GM18502 (cell line): ENCODE results near the gene MED13L.

Source experiments
- ATAC-seq: cut with Tn5 transposase; IDR thresholded peaks from one replicate; pipeline ENCODE4 v1.9.1; 2021; ENCODE audit warnings: mild to moderate bottlenecking; ENCODE audit not compliant: unreplicated experiment, poor library complexity

MED13L gene

DNA sequence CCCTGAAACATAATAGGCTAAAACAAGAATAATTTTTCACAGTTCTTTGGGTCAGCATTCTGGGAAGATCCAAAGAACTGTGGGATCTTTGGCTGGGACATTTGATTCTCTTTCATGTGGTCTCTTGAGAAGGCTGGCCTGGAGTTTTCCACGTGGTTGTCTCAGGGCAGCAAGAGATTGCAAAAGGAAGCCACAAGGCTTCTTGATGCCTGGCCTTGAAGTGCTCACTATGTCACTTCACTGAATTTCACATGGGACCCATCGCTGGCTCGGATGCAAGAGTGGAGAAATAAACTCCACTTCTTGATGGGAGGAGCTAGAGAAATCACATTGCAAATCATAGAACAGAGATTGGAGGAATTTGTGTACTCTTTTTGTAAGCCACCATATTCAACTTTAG lies 343.4 kb downstream of the MED13L start:
- no peak for ATAC-seq

- ATAC-seq = no peak
Observed at GRCh38 chr12:115932066-115932465, 345.4 kb downstream of the MED13L start.

GRCh38 chr12:115930336-115930735 lies 347.2 kb downstream of the MED13L start:
- ATAC-seq = no peak

- no peak for ATAC-seq
Observed at GRCh38 chr12:115926037-115926670, 351.3 kb downstream of the MED13L start.

DNA sequence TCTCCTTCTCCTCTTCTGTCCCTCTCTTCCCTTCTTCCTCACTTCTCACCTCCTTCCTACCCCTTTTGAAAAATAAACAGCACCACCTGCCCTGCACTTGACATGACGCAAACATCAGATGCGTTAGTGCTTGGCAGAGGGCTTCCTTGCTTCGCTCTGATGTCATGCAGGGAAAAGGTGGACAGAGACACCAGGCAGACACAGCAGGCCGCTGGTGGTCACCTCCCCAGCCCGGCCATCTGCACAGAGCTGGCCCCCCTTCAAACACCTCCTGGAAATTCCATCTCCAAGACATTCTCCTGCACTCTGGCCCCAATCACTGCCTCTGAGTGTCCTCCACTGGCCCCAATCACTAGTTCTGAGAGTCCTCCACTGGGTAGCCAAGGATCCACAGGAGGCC lies 353.6 kb downstream of the MED13L start:
- ATAC-seq = no peak

GRCh38 chr12:115922952-115923564 lies 354.4 kb downstream of the MED13L start:
- no peak for ATAC-seq

GRCh38 chr12:115920395-115921183 lies 356.9 kb downstream of the MED13L start:
- no peak for ATAC-seq

DNA sequence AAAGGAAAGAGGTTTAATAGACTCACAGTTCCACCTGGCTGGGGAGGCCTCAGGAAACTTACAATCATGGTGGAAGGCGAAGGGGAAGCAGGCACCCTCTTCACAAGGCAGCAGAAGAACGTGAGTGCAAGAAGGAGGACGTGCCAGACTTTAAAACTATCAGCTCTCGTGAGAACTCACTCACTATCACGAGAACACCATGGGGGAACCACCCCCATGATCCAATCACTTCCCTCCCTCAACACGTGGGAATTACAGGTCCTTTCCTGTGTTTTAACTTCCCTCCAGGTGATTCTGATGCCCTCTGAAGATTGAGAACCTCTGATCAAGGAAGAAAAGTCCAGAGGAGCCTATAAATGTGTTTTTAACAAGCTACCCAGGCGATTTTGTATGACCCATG lies 358.7 kb downstream of the MED13L start:
- no peak for ATAC-seq

GRCh38 chr12:115916910-115917668 lies 360.4 kb downstream of the MED13L start:
- peak; percentile 68 for ATAC-seq

- ATAC-seq = no peak
Observed at GRCh38 chr12:115914122-115914521, 363.4 kb downstream of the MED13L start.

- ATAC-seq = no peak
Observed at GRCh38 chr12:115912440-115912839, 365.1 kb downstream of the MED13L start.

GRCh38 chr12:115911360-115911759 lies 366.1 kb downstream of the MED13L start:
- no peak for ATAC-seq

DNA sequence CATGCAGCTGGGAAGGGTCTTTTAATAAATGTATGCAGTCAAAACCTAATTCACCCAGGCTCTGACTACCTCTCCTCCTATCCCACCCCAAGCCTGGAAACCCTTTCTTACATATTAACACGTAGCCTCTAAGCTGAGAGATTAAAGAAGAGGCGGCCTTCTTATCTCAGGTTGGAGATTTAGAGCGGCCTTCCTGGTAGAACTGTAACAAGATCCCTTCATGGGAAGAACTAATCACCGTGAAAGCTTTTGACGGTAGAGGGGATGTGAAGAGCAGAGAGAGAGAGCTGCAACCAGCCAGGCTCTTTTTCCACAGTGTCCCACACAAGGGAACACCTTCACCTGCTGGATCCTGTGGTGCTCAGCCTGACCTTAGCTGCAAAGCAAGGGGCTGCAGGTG lies 367.4 kb downstream of the MED13L start:
- no peak for ATAC-seq
